Measurements from ENCODE around the gene ARID2.

The ARID2 gene

DNA sequence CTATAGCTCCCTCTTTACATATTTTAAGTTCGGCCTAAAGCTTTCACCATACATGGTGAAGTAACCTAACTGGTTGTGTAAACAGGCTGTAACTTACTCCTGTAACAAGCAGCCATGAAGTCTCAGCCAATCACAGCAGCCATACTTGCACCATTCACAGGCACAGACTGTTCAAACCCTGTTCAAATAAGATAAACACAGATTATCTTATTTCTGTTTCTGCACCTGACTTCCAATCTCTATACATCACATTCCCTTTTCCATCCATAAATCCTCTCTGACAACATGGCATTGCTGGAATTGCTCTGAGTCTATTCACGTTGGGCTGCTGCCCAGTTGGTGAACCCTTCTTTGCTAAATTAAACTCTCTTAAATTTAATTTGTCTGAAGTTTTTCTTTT, 34.5 kb upstream of the ARID2 start:
- no peak overlapping the region for H3K9ac ChIP-seq (ENCODE audit: low read length)
- H4K20me1 ChIP-seq (ENCODE audit: insufficient read depth, low read length) = no peaks in the 10 kb centered on the region
- no peaks in the 10 kb centered on the region for H3K79me2 ChIP-seq (ENCODE audit: insufficient read depth, low read length)
- H3K4me2 ChIP-seq (ENCODE audit: low read length) = no peak overlapping the region
- no peaks in the 10 kb centered on the region for H3F3A ChIP-seq (ENCODE audit: insufficient read depth, low read length)
- no peaks in the 10 kb centered on the region for H3K36me3 ChIP-seq (ENCODE audit: insufficient read depth, low read length)
- H3K9me2 ChIP-seq (ENCODE audit: low read depth, low read length) = no peaks in the 10 kb centered on the region
- no peak overlapping the region for H2AFZ ChIP-seq (ENCODE audit: low read length)
- no peaks in the 10 kb centered on the region for H3K9me3 ChIP-seq (ENCODE audit: low read length)
- H3K4me3 ChIP-seq (ENCODE audit: low read depth, low read length, poor library complexity, severe bottlenecking) = no peak overlapping the region
- no peak overlapping the region for H3K27ac ChIP-seq (ENCODE audit: low read depth, low read length, poor library complexity, severe bottlenecking)
- no peaks in the 10 kb centered on the region for H3K27me3 ChIP-seq (ENCODE audit: insufficient read depth, low read length)
- no peaks in the 10 kb centered on the region for H3K4me1 ChIP-seq (ENCODE audit: insufficient read depth, low read length, severe bottlenecking)
- TF ChIP-seq EZH2 (IDR thresholded peaks at IDR 0.05; ENCODE audit: borderline replicate concordance, low read length) = no peak
- no peak for TF ChIP-seq CTCF (IDR thresholded peaks at IDR 0.05; ENCODE audit: low read length)

DNA sequence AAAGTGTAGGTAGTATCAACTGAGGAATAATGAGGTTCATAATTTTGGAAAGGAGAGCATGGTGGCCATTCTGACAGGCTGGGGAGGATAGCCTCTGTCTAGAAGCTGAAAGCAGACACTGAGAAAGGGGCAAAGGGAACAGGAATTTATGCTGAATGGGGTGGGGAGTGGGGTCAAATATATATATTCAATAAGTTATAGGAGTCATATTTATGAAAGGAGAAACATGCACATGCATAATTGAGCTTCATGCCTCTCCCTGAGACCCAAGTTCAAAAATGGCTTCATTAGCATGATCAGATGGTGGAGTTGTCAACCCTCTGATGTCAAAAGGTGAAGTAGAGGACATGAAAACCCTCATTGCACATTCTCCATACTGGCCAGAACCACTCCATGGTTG, 33.9 kb upstream of the ARID2 start:
- no peak overlapping the region for H3K27ac ChIP-seq (ENCODE audit: low read depth, low read length, poor library complexity, severe bottlenecking)
- H3K4me3 ChIP-seq (ENCODE audit: low read depth, low read length, poor library complexity, severe bottlenecking) = no peak overlapping the region
- H4K20me1 ChIP-seq (ENCODE audit: insufficient read depth, low read length) = no peaks in the 10 kb centered on the region
- no peaks in the 10 kb centered on the region for H3K36me3 ChIP-seq (ENCODE audit: insufficient read depth, low read length)
- no peaks in the 10 kb centered on the region for H3K79me2 ChIP-seq (ENCODE audit: insufficient read depth, low read length)
- no peaks in the 10 kb centered on the region for H3K9me2 ChIP-seq (ENCODE audit: low read depth, low read length)
- H3F3A ChIP-seq (ENCODE audit: insufficient read depth, low read length) = no peaks in the 10 kb centered on the region
- H3K27me3 ChIP-seq (ENCODE audit: insufficient read depth, low read length) = no peaks in the 10 kb centered on the region
- no peak overlapping the region for H3K9ac ChIP-seq (ENCODE audit: low read length)
- TF ChIP-seq EZH2 (IDR thresholded peaks at IDR 0.05; ENCODE audit: borderline replicate concordance, low read length) (no peak), CTCF (IDR thresholded peaks at IDR 0.05; ENCODE audit: low read length) (no peak)
- no peak overlapping the region for H2AFZ ChIP-seq (ENCODE audit: low read length)
- no peaks in the 10 kb centered on the region for H3K4me1 ChIP-seq (ENCODE audit: insufficient read depth, low read length, severe bottlenecking)
- H3K9me3 ChIP-seq (ENCODE audit: low read length) = no peaks in the 10 kb centered on the region
- H3K4me2 ChIP-seq (ENCODE audit: low read length) = no peak overlapping the region

DNA sequence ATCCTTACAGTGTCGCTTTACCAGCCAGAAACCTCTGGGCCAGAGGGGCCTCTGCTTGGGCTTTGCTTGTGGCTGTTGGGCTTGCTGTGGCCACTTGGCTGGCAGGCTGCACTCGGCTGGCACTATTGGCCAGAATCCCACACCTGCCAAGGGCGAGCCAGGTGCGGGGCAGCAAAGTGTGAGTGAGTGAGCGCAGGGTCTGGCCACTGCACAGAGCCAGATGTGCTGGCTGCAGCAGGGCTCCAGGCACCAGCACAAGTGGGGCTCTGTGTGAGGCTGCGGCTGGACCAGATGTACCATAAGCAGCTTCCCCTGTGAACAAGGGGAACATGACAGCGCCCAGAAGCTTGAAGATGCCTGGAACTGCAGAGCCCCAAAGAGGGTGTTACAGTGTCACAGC, 33.5 kb upstream of the ARID2 start:
- H3F3A ChIP-seq (ENCODE audit: insufficient read depth, low read length) = no peaks in the 10 kb centered on the region
- H3K4me2 ChIP-seq (ENCODE audit: low read length) = no peak overlapping the region
- no peaks in the 10 kb centered on the region for H4K20me1 ChIP-seq (ENCODE audit: insufficient read depth, low read length)
- no peaks in the 10 kb centered on the region for H3K9me2 ChIP-seq (ENCODE audit: low read depth, low read length)
- no peaks in the 10 kb centered on the region for H3K27me3 ChIP-seq (ENCODE audit: insufficient read depth, low read length)
- H3K4me3 ChIP-seq (ENCODE audit: low read depth, low read length, poor library complexity, severe bottlenecking) = no peak overlapping the region
- no peaks in the 10 kb centered on the region for H3K36me3 ChIP-seq (ENCODE audit: insufficient read depth, low read length)
- H3K27ac ChIP-seq (ENCODE audit: low read depth, low read length, poor library complexity, severe bottlenecking) = no peak overlapping the region
- no peaks in the 10 kb centered on the region for H3K4me1 ChIP-seq (ENCODE audit: insufficient read depth, low read length, severe bottlenecking)
- H3K9me3 ChIP-seq (ENCODE audit: low read length) = no peaks in the 10 kb centered on the region
- no peaks in the 10 kb centered on the region for H3K79me2 ChIP-seq (ENCODE audit: insufficient read depth, low read length)
- no peak overlapping the region for H3K9ac ChIP-seq (ENCODE audit: low read length)
- TF ChIP-seq EZH2 (IDR thresholded peaks at IDR 0.05; ENCODE audit: borderline replicate concordance, low read length) = no peak
- no peak overlapping the region for H2AFZ ChIP-seq (ENCODE audit: low read length)

DNA sequence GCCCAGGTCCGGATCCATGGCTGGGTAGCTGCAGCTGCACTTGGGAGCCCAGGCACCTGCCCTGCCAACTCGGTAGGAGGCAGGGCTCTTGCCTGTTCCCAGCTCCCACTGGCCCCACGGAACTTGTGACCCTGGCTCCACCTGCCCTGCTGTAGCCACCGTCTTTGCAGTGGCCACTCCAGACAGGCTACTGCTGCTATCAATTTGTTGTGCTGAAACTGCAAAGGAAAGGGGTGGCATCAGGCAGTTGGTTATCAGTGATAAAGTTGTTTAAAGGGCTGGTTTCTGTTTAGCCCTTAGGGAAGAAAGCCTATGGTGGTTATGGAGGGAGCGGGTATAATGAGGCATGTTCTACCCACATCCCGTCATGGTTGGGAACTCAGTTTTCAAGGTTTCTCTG, 32.1 kb upstream of the ARID2 start:
- Histone ChIP-seq H3K79me2 (ENCODE audit: insufficient read depth, low read length) (no peaks in the 10 kb centered on the region), H4K20me1 (ENCODE audit: insufficient read depth, low read length) (no peaks in the 10 kb centered on the region), H3F3A (ENCODE audit: insufficient read depth, low read length) (no peaks in the 10 kb centered on the region), H3K4me1 (ENCODE audit: insufficient read depth, low read length, severe bottlenecking) (no peaks in the 10 kb centered on the region), H3K9ac (ENCODE audit: low read length) (no peak overlapping the region), H3K27ac (ENCODE audit: low read depth, low read length, poor library complexity, severe bottlenecking) (no peak overlapping the region), H3K27me3 (ENCODE audit: insufficient read depth, low read length) (no peaks in the 10 kb centered on the region), H3K4me3 (ENCODE audit: low read depth, low read length, poor library complexity, severe bottlenecking) (no peak overlapping the region), H2AFZ (ENCODE audit: low read length) (no peak overlapping the region), H3K36me3 (ENCODE audit: insufficient read depth, low read length) (no peaks in the 10 kb centered on the region), H3K4me2 (ENCODE audit: low read length) (no peak overlapping the region), H3K9me3 (ENCODE audit: low read length) (no peaks in the 10 kb centered on the region), H3K9me2 (ENCODE audit: low read depth, low read length) (no peaks in the 10 kb centered on the region)
- no peak for TF ChIP-seq CTCF (IDR thresholded peaks at IDR 0.05; ENCODE audit: low read length)
- TF ChIP-seq EZH2 (IDR thresholded peaks at IDR 0.05; ENCODE audit: borderline replicate concordance, low read length) = no peak

Data from OCI-LY1 (cell line).